ENCODE measurements around the gene TULP1.

TULP1 gene

GRCh38 chr6:35486005-35486925 is 26.4 kb downstream of the TULP1 start:
- Histone ChIP-seq H3K4me2 (ENCODE audit: low read length) (peak overlapping the region; percentile 55), H3K9ac (no peak overlapping the region), H3K9me3 (ENCODE audit: control insufficient read depth, low read length) (no peaks in the 10 kb centered on the region), H2AFZ (peak overlapping the region; percentile 78), H3K27me3 (ENCODE audit: control insufficient read depth, insufficient read depth, low read length) (no peaks in the 10 kb centered on the region), H3K79me2 (no peaks in the 10 kb centered on the region), H3K36me3 (ENCODE audit: control insufficient read depth, insufficient read depth, low read length) (no peaks in the 10 kb centered on the region), H3K4me3 (ENCODE audit: low read depth, low read length) (peak overlapping the region; percentile 25), H3K27ac (peak overlapping the region; percentile 83), H3K4me1 (peaks cover 33% of the 10 kb centered on the region)
- no peak for TF ChIP-seq CTCF (IDR thresholded peaks at IDR 0.05)

GRCh38 chr6:35485402-35485877 is 27.3 kb downstream of the TULP1 start:
- Histone ChIP-seq H3K4me1 (peaks cover 26% of the 10 kb centered on the region), H2AFZ (peak overlapping the region; percentile 78), H3K9ac (no peak overlapping the region), H3K4me2 (ENCODE audit: low read length) (peak overlapping the region; percentile 55), H3K27ac (peak overlapping the region; percentile 83), H3K27me3 (ENCODE audit: control insufficient read depth, insufficient read depth, low read length) (no peaks in the 10 kb centered on the region), H3K36me3 (ENCODE audit: control insufficient read depth, insufficient read depth, low read length) (no peaks in the 10 kb centered on the region), H3K9me3 (ENCODE audit: control insufficient read depth, low read length) (no peaks in the 10 kb centered on the region), H3K4me3 (ENCODE audit: low read depth, low read length) (peak overlapping the region; percentile 25), H3K79me2 (no peaks in the 10 kb centered on the region)
- TF ChIP-seq CTCF (IDR thresholded peaks at IDR 0.05): no peak

DNA sequence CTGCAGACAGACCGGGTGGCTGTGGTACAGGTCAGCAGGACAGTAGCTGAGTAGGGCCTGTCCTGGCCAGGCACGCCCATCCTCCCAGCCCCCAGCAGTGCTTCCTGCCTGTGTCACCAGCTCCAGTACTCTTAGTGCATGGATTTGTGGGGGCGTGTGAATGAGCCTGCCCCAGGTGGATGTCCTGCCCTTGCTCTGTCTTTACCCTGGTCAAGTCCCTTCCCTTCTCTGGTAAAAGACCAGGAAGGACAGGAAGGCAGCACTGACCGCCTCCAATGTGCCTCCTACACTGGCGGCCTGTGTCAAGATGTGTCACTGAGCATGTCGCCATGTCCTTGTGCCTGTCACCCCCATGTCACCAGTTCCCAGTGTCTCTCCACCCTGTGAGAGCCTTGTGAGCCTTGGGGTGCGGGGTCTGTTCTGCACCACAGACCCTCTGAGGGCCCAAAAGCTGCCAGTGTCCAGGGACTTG is 27.7 kb downstream of the TULP1 start:
- no peak overlapping the region for H2AFZ ChIP-seq
- no peak for TF ChIP-seq CTCF (IDR thresholded peaks at IDR 0.05)
- no peaks in the 10 kb centered on the region for H3K36me3 ChIP-seq (ENCODE audit: control insufficient read depth, insufficient read depth, low read length)
- no peak overlapping the region for H3K4me3 ChIP-seq (ENCODE audit: low read depth, low read length)
- H3K27me3 ChIP-seq (ENCODE audit: control insufficient read depth, insufficient read depth, low read length): no peaks in the 10 kb centered on the region
- H3K79me2 ChIP-seq: no peaks in the 10 kb centered on the region
- H3K27ac ChIP-seq: no peak overlapping the region
- H3K4me1 ChIP-seq: peaks cover 24% of the 10 kb centered on the region
- no peak overlapping the region for H3K4me2 ChIP-seq (ENCODE audit: low read length)
- H3K9ac ChIP-seq: no peak overlapping the region
- no peaks in the 10 kb centered on the region for H3K9me3 ChIP-seq (ENCODE audit: control insufficient read depth, low read length)

GRCh38 chr6:35483893-35484645 is 28.6 kb downstream of the TULP1 start:
- Histone ChIP-seq H3K36me3 (ENCODE audit: control insufficient read depth, insufficient read depth, low read length) (no peaks in the 10 kb centered on the region), H3K27ac (no peak overlapping the region), H3K9ac (no peak overlapping the region), H3K4me2 (ENCODE audit: low read length) (no peak overlapping the region), H3K27me3 (ENCODE audit: control insufficient read depth, insufficient read depth, low read length) (no peaks in the 10 kb centered on the region), H3K79me2 (no peaks in the 10 kb centered on the region), H3K4me3 (ENCODE audit: low read depth, low read length) (no peak overlapping the region), H3K4me1 (peaks cover 24% of the 10 kb centered on the region), H2AFZ (no peak overlapping the region), H3K9me3 (ENCODE audit: control insufficient read depth, low read length) (no peaks in the 10 kb centered on the region)
- TF ChIP-seq CTCF (IDR thresholded peaks at IDR 0.05): no peak
